ENCODE results near the gene SPINK7.

- TF ChIP-seq GATA3 (IDR thresholded peaks at IDR 0.05; ENCODE audit: low read depth, low read length) (no peak), GATA2 (IDR thresholded peaks at IDR 0.05; ENCODE audit: low read depth, low read length) (no peak)
Observed at GRCh38 chr5:148333262-148333849, 21.1 kb downstream of the SPINK7 start.

Data from SH-SY5Y (cell line).